SK-N-DZ (cell line): Measurements from ENCODE around the gene DIP2B.

Experiments
- DNase-seq: peaks from one replicate; pipeline ENCODE4 v3.0.0-alpha.2; 2015; ENCODE audit warnings: low spot score

The DIP2B gene

GRCh38 chr12:50725011-50725942 lies 220.5 kb downstream of the DIP2B start:
- no peak for DNase-seq

GRCh38 chr12:50727466-50727865 lies 222.7 kb downstream of the DIP2B start:
- no peak for DNase-seq

- DNase-seq = no peak
Measured at GRCh38 chr12:50728417-50728816, 223.6 kb downstream of the DIP2B start.

- DNase-seq = no peak
Measured at GRCh38 chr12:50728841-50729240, 224.1 kb downstream of the DIP2B start.

- DNase-seq = no peak
Measured at GRCh38 chr12:50732591-50732990, 227.8 kb downstream of the DIP2B start.

GRCh38 chr12:50733706-50734105 lies 228.9 kb downstream of the DIP2B start:
- DNase-seq = no peak

- DNase-seq = peak; percentile 38
Measured at GRCh38 chr12:50734409-50735263, 229.9 kb downstream of the DIP2B start.

- no peak for DNase-seq
Measured at GRCh38 chr12:50739611-50740010, 234.8 kb downstream of the DIP2B start.

- DNase-seq = no peak
Measured at GRCh38 chr12:50740307-50740706, 235.5 kb downstream of the DIP2B start.

- no peak for DNase-seq
Measured at GRCh38 chr12:50742776-50743175, 238.0 kb downstream of the DIP2B start.

GRCh38 chr12:50745861-50746260 lies 241.1 kb downstream of the DIP2B start:
- no peak for DNase-seq

GRCh38 chr12:50746431-50746830 lies 241.6 kb downstream of the DIP2B start:
- DNase-seq = no peak

- DNase-seq = no peak
Measured at GRCh38 chr12:50747817-50748216, 243.0 kb downstream of the DIP2B start.

- no peak for DNase-seq
Measured at GRCh38 chr12:50749459-50749882, 244.7 kb downstream of the DIP2B start.

GRCh38 chr12:50750366-50750765 lies 245.6 kb downstream of the DIP2B start:
- DNase-seq = no peak

- no peak for DNase-seq
Measured at GRCh38 chr12:50751948-50752721, 247.3 kb downstream of the DIP2B start.

GRCh38 chr12:50753232-50753769 lies 248.5 kb downstream of the DIP2B start:
- no peak for DNase-seq

- peak; percentile 93 for DNase-seq
Measured at GRCh38 chr12:50763639-50764285, 259.0 kb downstream of the DIP2B start, which contains the start of gene ATF1. TSS of gene ATF1 (plus strand) at chr12:50764101. CDS start at chr12:50780146, 16,045 bp downstream.

- peak; percentile 70 for DNase-seq
Measured at GRCh38 chr12:50764286-50765094, 259.7 kb downstream of the DIP2B start.
